ENCODE measurements around the gene NOS1AP.

DNA sequence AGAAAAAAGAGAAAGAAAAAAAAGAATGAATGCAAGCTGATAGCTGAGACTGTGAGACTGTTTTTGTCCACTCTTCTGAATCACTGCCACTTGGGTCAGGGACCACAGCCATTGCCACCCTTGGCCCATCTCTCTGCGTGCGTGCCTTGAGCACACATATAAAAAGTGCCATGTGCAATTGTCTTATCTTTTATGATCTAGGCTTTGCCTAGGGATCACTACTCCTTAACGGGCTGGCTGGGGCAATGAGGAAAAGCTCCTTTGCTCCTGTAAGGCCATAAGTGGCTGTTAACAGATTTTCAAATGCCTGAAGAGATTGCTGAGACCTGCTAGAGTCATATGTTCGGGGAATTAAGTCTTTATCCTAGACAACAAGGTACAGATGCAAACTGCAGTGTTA lies 299.0 kb downstream of the NOS1AP start:
- no peak for TF ChIP-seq CTCF (IDR thresholded peaks at IDR 0.05)
- no peak for TF ChIP-seq POLR2A (IDR thresholded peaks at IDR 0.05)
